Retinal pigment epithelial cell (primary cell): Measurements from ENCODE around the gene AGAP1.
A peak's percentile ranks its signal among the peaks of the same experiment; 100 is the strongest.

ENCODE experiments used
- DNase-seq: peaks from one replicate; pipeline ENCODE4 v3.0.0-alpha.2; 2010; ENCODE audit warnings: low read depth
- H3K4me3 ChIP-seq: 2 replicates; pipeline ENCODE4 v1.5.1; 2011; ENCODE audit warnings: mild to moderate bottlenecking, low read length, control low read depth, moderate library complexity
- CTCF ChIP-seq: conservative IDR thresholded peaks from 2 replicates; pipeline ENCODE4 v1.5.1; 2011; ENCODE audit warnings: low read depth, low read length, control low read depth, inconsistent platforms

Gene AGAP1

DNA sequence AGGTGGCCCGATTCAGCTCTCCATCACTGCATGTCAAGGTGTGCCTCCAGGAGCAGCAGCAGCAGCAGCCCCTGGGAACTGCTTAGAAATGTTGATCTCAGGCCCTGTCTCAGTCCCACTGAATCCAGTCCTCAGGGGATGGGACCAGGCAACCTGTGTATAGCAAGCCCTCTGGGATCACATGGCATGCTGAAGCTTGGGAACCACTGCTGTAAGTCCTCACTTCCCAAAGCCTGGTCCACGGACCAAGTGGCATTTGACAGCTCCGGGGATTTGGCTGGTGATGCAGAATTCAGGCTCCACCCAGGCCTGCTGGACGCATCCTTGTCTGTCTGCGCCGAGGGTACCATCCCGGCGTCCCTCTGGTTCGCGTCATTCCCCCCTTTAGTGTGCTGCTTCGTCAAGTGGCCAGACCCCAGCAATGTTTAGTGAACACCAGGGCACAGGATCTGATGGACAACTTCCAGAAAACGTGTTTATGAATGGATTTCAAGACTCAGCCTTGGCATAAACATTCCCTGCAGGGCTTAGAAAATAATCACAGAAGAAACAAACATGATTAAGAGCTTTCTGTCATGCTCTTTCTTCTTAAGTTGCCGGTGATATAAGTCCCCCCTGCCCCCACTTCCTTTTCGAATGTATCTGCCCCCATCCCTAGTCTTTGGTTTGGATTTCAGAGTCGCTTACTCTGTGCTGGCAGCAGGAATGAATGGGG, 440.4 kb downstream of the AGAP1 start:
- no peak overlapping the region for H3K4me3 ChIP-seq
- DNase-seq, result no peak
- no peak for TF ChIP-seq CTCF

DNA sequence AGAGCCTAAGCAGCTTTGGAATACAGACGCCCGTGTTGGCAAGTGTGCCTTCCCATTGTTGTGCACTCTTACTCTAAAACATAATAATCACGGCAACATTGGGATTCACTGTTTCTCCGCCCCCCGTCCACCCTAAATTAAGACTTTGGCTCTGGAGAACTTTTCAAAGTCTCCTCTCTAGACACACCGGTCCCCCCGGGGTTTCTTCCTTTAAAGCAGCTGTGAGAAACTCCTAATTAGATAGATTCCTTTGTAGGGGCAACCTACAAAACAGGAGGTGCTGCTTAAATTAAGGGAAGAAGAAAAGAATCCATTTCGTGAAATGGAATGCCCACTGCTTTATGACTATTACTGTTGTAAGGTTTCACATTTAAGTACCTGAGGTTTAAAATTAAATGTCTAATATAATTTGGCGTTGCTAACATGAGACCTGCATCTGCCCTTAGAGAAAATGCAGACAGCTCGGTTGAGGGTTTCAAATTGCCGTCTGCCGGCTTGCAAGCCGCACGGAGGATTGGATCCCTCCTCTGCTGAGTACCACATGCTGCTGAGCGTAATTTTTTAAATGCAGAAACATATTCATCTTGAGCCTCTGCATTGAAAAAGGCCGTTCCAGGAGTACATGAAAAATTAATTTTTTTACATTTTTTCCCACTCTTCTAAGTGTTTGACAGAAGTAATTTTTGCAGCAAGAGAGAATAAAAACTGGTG, 441.1 kb downstream of the AGAP1 start:
- TF ChIP-seq CTCF, result no peak
- no peak overlapping the region for H3K4me3 ChIP-seq
- no peak for DNase-seq

DNA sequence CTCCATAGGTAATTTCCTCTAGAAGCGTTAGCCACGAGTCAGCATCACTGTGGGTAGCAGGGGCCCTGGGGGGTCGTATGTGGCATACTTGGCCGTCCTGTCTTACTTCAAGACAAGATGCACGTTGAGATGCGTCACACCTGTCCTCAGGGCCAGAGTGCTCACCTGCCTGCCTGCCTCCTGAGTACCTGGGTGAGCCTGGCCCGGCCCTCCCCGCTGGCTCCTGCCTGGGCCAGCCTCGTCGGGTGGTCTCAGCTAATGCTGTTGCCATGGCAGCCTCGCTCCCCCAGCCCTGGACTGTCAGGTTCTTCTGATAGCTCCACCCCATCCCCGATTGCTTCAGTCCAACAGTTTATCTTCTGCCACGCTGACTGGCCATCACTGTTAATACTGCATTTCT, 441.9 kb downstream of the AGAP1 start:
- no peak for TF ChIP-seq CTCF
- DNase-seq, result no peak
- H3K4me3 ChIP-seq, result no peak overlapping the region

DNA sequence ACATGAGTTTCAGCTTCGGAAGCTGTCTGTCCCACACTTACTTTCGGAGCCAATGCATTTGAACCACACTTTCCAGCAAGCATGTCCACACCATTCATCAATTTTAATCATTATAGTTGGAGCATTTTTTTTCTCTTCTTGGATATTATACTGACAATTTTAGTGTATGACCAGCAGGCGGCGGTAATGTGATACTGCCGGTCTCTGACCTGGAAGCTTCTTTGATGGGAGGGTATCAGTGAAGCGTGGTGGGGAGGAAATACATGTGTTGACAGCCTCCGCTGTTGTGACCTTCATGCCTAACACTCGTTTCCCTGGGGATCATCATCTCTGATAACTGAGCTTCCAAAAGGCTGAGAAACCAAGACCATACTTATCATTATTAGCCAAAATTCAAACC, 442.6 kb downstream of the AGAP1 start:
- peak; percentile 45 for TF ChIP-seq CTCF
- no peak overlapping the region for H3K4me3 ChIP-seq
- no peak for DNase-seq

DNA sequence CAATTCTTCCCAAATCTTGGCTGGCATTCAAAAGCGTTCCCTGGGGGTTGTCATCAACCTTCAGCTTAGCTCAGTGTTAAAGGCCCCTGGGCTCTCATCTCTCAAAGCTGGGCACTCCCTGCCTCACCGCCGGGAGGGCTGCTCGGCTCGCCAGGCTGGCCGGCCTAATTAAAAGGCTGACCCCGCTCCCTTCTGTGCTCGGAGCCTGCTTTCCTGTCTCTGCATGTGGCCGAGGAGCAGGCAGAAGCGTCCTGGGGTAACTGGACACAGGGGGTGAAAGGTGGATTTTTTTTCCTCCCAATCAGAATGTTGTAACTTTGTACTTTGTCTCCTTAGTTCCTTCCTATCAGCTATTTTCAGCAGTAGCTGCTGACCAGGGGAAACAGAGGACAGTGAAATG, 443.2 kb downstream of the AGAP1 start:
- DNase-seq, result no peak
- no peak for TF ChIP-seq CTCF
- no peak overlapping the region for H3K4me3 ChIP-seq

GRCh38 chr2:235937526-235937925, 443.7 kb downstream of the AGAP1 start:
- no peak for DNase-seq
- no peak for TF ChIP-seq CTCF
- no peak overlapping the region for H3K4me3 ChIP-seq

GRCh38 chr2:235937936-235938335, 444.1 kb downstream of the AGAP1 start:
- no peak overlapping the region for H3K4me3 ChIP-seq
- no peak for DNase-seq
- TF ChIP-seq CTCF, result no peak
